NB4 (cell line): ENCODE measurements around the gene RTN4.

ENCODE experiments used
- MYC ChIP-seq: IDR thresholded peaks from 2 replicates; pipeline ENCODE4 v1.6.1; 2011; ENCODE audit warnings: low read depth, low read length
- TF ChIP-seq, protein P1 (sequence below): IDR thresholded peaks from one replicate; pipeline ENCODE4 v1.5.1; 2012; ENCODE audit warnings: low read depth, low read length

DNA sequence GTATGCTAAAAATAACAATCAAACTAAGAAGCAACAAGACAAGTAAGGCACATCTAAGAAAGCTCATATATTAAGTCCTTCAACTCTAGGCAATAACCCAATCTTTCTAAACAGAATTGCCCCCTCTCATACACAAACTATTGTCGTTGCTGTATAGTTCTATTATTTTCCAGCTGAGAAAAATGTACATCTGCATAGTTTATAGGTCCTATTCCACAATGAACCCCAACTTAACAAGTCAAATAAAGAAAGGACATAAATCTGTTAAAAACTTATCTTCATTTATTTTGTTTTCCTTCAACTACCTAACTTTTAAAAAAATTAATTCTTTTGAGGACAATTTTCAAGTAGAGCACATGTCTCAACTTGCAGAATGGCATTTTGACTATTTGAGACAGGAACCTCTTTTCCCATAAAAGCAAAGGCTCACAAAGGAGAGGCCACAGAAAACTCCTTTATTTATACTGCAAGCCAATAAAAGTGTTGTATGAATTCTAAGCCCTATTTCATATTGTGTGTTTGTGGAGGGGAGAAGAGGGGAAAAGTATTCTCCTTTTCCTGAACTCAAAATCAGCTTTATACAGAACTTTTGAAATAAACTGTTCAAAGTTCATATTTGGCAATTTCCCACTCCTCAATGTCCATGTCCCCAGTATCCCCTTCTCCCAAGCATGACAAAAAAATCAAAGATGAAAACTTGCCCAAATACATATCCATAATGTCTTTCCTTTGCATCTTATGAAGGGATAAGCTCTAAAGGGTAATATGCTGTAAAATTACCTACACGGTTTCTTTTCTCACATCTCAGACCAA lies 37.4 kb downstream of the RTN4 start:
- TF ChIP-seq, protein P1, sequence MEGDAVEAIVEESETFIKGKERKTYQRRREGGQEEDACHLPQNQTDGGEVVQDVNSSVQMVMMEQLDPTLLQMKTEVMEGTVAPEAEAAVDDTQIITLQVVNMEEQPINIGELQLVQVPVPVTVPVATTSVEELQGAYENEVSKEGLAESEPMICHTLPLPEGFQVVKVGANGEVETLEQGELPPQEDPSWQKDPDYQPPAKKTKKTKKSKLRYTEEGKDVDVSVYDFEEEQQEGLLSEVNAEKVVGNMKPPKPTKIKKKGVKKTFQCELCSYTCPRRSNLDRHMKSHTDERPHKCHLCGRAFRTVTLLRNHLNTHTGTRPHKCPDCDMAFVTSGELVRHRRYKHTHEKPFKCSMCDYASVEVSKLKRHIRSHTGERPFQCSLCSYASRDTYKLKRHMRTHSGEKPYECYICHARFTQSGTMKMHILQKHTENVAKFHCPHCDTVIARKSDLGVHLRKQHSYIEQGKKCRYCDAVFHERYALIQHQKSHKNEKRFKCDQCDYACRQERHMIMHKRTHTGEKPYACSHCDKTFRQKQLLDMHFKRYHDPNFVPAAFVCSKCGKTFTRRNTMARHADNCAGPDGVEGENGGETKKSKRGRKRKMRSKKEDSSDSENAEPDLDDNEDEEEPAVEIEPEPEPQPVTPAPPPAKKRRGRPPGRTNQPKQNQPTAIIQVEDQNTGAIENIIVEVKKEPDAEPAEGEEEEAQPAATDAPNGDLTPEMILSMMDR: no peak
- no peak for TF ChIP-seq MYC
